Stimulated activated CD8-positive, alpha-beta memory T cell treated with anti-CD3 and anti-CD28 coated beads, Interleukin-15, amount 100 ng/mL, for 4 hours (primary cell): ENCODE measurements around the gene DENR.
"Not testable (repeated sequence)": the region's sequence is repeated elsewhere in the genome, so short reads cannot be mapped to it uniquely, and the experiment has no call there.

Experiments used
- DNase-seq, 2 donors: peaks; one replicate each; pipeline ENCODE4 v3.0.0-alpha.2; 2020; ENCODE audit warnings: low read depth in 2 of 2

Gene DENR

GRCh38 chr12:122752464-122753318 lies at the start of gene DENR:
Gene DENR, plus strand, starts transcription at chr12:122752824. Its CDS starts 878 bp downstream, at chr12:122753702.
- DNase-seq, result peak; percentile 98

- DNase-seq, result not testable (repeated sequence)
Measured at GRCh38 chr12:122702890-122703611, 49.6 kb upstream of the DENR start, which contains the start of gene HCAR2. Gene HCAR2, minus strand, starts transcription at chr12:122703357. Its CDS starts 74 bp downstream, at chr12:122703283.

DNA sequence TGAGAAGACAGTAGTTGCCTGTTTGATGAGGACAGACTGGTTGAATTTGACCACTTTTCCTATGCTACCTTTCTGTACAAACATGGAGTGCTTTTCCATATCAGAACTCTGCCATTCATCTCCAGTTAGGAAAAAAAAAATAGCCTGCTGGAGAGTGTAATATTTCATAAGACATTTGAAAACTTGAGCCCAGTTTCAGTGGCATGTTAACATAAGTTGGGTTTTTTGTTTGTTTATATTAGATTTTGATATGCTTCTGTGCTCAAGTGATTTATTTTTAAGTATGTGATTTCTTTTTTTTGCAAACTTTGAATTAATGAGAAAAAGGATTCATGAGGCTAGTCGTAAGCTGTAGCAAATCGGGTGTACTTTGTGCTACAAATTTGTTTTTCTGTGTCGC lies 48.8 kb upstream of the DENR start:
- not testable (repeated sequence) for DNase-seq

DNA sequence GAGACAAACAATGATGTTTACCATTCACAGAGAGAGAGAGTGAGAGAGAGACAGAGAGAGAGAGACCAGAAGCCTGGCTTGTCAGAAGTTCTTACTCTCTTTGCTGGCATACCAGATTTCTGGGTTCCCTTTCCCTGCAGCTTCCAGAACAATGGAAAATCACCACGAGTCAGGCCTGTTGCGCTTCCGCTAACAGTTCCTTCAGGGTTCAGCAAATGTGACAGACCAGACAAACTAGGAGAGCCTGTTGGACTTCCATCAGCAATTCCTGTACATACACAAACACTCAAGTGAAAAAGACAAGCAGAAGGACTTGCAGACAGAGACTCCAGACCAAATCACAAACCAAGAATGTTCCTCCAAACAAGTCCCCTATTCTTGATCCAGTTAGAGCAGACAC lies 43.3 kb upstream of the DENR start:
- DNase-seq, result not testable (repeated sequence)

GRCh38 chr12:122710341-122710740 lies 42.3 kb upstream of the DENR start:
- DNase-seq, result not testable (repeated sequence)

DNA sequence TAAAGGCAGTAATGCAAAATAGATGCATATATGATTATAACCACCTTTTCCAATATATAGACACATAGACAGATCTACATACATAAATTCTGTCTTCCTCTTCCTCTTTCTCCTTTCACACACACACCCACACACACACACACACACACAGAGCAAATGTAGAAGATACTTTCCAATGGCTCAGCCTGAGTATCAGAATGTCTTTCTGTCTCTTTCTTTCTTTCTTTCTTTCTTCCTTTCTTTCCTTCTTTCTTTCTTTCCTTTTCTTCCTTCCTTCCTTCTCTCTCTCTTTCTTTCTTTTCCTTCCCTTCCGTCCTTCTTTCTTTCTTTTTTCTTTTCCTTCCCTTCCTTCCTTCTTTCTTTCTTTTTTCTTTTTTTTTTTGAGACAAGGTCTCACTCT lies 41.4 kb upstream of the DENR start:
- DNase-seq, result not testable (repeated sequence)

GRCh38 chr12:122713491-122714188 lies 39.0 kb upstream of the DENR start:
- not testable (repeated sequence) for DNase-seq

DNA sequence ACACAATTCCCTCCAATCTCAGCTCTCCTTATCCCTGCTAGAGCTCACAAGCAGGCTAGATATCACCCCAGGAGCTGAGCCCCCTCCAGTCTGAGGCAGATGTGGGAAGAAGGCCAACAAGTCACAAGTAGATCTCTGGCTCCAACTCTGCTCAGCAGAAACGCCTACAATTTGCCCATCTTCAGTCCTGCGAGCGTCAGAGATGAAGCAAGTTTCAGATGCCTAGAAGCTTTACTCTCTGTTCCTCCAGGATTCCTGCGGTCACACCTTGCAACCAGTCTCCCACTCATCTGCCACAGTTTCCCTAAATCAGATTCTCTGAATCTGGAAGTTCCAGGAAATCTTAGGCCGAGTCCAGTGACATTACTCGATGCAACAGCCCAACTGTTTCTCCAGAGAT lies 37.4 kb upstream of the DENR start:
- DNase-seq, result not testable (repeated sequence)

DNA sequence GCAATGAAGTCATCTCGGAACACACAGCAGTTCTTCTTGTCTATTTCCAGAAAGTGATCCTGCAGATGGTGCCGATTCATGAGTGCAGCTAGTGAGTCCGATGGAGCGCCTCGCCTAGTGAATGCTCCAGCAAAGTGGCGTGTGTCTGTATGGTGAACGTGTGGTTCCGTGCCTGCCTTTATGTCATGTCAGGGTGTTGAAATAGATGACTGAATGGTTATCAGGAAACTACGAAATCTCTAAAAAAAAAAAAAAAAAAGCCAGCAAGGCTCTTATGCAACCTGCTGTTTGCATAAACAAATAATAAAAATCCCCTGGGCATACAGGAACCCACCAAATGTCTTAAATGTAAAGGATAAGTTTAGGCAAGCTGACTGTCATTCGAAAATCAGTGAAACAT lies 36.0 kb upstream of the DENR start, which contains the start of gene HCAR3:
Gene HCAR3, minus strand, starts transcription at position 154 of the 400 bp plus-strand sequence. Its CDS starts 74 bp downstream, at position 80.
- not testable (repeated sequence) for DNase-seq

- no peak for DNase-seq
Measured at GRCh38 chr12:122721057-122721545, 31.5 kb upstream of the DENR start.

DNA sequence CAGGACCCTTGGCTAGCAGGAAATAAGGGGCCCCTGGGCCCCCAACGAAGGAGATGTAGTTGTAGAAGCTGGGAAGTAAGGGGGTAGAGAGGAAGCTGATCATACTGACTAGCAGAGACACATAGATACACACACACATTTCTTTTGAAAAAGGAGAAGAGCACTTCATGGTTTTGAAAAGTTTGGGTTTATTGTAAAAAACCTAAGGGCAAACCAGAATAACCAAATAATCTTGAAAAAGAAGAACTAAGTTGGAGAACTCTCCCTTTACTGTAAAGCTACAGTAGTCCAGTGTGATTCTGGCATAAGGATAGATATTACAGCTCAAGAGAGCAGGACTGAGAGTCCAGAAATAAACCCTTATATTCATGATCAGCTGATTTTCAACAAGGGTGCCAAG lies 30.2 kb upstream of the DENR start:
- no peak for DNase-seq

DNA sequence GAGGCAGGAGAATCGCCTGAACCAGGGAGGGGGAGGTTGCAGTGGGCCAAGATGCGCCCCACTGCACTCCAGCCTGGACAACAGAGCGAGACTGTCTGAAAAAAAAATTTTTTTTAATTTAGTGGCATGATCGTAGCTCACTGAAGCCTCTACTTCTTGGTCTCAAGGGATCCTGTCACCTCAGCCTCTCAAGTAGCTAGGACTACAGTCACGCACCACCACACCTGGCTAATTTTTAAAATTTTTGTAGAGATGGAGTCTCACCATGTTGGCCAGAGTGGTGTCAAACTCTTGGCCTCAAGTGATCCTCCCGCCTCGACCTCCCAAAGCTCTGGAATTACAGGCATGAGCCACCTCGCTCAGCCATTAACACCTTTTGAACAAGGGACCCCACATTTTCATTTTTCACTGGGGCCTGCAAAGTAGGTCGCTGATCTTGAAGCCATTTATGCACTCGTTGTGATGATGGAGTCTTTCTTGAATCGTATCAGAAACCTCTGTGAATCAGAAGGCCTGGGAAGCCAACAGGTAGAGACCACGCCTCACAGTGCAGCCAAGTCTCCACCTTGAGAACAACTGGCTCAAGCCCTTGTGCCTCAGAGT lies 27.9 kb upstream of the DENR start:
- no peak for DNase-seq

DNA sequence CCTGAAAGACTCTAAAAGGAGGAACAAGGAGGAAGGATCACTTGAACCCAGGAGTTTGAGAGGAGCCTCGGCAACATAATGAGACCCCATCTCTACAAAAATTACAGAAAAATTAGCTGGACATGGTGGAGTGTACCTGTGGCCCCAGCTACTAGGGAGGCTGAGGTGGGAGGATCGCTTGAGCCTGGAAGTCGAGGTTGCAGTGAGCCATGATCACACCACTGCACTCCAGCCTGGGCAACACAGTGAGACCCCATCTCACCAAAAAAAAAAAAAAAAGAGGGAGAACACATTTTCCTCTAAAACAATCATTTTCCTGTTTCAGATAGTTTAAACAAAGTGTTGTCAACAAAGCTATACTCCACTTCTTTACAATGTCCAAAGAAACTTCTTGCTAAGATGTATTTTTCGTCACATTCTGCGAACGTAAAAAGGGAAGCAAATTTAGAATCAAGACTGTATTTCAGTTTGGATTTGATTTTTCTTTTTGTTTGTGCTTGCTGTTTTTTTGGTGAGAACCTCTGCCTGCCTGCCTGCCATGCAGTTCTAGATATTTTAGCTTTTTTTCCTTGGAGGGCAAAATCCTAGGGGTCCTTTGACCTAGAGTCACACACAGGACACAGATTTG lies 27.1 kb upstream of the DENR start:
- no peak for DNase-seq

DNA sequence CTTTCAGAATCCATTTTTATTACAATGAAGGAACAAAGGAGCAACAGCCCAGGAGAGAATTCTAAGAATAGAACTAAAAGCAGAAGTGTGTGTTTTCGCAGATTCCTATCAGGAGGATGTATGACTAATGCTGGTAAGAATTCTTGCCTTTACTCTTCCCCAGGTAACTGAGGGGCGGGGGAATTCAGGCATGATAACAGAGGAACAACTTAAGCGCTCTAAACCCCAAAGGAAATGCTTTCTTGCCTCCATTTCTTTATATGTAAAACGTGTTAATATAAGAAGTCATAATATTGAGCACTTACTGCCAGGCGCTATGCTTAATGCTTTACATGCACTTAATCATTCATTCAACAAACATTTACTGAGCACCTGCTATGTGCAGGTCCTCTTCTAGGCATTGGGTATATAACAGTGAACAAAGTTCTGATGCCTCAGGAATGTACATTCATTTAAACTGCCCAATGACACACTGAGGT lies 26.5 kb upstream of the DENR start:
- DNase-seq, result peak in 1 of 2 donors; percentile 23

DNA sequence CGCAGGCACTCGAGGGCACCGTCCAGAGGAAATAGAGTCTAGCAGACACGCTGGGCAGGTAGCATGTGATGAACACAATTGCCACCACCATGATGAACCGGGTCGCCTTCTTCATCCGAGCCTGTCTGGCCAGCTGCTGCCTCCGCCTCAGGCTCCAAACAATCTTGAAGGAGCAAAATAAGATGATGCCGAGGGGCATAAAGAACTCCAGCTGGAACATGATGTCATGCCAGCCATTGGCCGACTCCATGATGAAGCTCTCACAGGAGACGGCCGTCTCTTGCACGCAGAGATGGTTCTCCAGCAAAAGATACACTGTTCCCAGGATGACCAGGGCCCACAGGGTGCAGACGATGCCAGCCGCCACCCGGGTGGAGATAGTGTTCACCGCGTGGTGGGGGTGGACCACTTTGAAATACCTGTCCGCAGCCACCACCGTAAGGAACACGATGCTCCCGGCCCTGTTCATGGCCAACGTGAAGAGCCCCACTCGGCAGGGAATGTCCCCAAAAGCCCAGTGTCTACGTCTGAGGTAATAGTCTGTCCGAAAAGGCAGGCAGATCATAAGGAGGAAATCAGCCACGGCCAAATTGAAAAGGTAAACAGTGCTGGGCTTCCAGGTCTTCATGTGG lies 22.9 kb upstream of the DENR start:
- no peak for DNase-seq

- peak in 1 of 2 donors; percentile 34 for DNase-seq
Measured at GRCh38 chr12:122730215-122731014, 22.2 kb upstream of the DENR start, which contains the start of gene HCAR1. Gene HCAR1, minus strand, starts transcription at chr12:122730844. Its CDS starts 505 bp downstream, at chr12:122730339.

- peak in 1 of 2 donors; percentile 32 for DNase-seq
Measured at GRCh38 chr12:122732170-122732569, 20.5 kb upstream of the DENR start.

- no peak for DNase-seq
Measured at GRCh38 chr12:122732611-122733010, 20.0 kb upstream of the DENR start.

DNA sequence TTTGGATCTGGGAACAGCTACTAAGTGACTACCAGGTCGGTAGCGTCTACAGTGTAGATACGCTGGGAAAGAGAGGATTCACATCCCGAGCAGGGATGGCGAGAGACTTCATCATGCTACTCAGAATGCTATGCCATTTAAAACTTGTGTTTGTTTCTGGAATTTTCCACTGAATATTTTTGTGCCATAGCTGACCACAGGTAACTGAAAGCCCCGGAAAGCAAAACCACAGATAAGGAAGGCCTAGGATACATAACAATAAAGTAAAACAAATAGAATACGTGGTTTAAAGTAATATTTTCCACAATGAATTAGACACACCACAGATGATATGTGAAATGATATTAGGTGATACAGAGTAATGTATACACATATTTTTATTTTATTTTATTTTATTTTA lies 14.1 kb upstream of the DENR start:
- no peak for DNase-seq
